Bronchial epithelial cell (primary cell): ENCODE results near the gene RNF145. TPM values are rescaled to one million over a fixed set of nuclear protein-coding genes. Genes with fewer than 3 reads are reported as not detected.

Experiments used
- DNase-seq: peaks from one replicate; pipeline ENCODE4 v3.0.0-alpha.2; 2010; ENCODE audit warnings: low read depth
- FAIRE-seq: peaks from 2 replicates; lab custom pipeline; 2011; peaks lifted over from hg19 to GRCh38; lab: Jason Lieb, UNC
- H3K27me3 ChIP-seq: 2 replicates; pipeline ENCODE4 v1.5.1; 2011; ENCODE audit warnings: low read length; ENCODE audit not compliant: control insufficient read depth, insufficient read depth
- H3K36me3 ChIP-seq: 2 replicates; pipeline ENCODE4 v1.5.1; 2011; ENCODE audit warnings: low read length; ENCODE audit not compliant: control insufficient read depth, insufficient read depth
- H3K4me3 ChIP-seq: 2 replicates; pipeline ENCODE4 v1.5.1; 2011; ENCODE audit warnings: mild to moderate bottlenecking, low read depth, low read length, control low read depth
- CTCF ChIP-seq: IDR thresholded peaks from 2 replicates; pipeline ENCODE4 v1.5.1; 2011; ENCODE audit warnings: mild to moderate bottlenecking, moderate library complexity, low read length, control low read depth, inconsistent platforms; ENCODE audit not compliant: insufficient read depth, severe bottlenecking
- total RNA-seq: library from RNA; depleted of rRNA; stranded (reverse); fragments of >200 nt; gene quantifications from 2 replicates; pipeline ENCODE4 v1.2.1, GENCODE V29; 2014

RNF145 gene
- total RNA-seq, 1 donor from 2014 or later, result 84.2 TPM

- no peak for TF ChIP-seq CTCF
- Histone ChIP-seq H3K27me3 (no peaks in the 10 kb centered on the region), H3K4me3 (no peak overlapping the region), H3K36me3 (peaks cover 1% of the 10 kb centered on the region)
- FAIRE-seq, result no peak
- DNase-seq, result peak; percentile 46
Measured at GRCh38 chr5:159181651-159182050, 27.7 kb downstream of the RNF145 start.

- no peaks in the 10 kb centered on the region for H3K27me3 ChIP-seq
- H3K36me3 ChIP-seq, result peaks cover 2% of the 10 kb centered on the region
- no peak overlapping the region for H3K4me3 ChIP-seq
- no peak for FAIRE-seq
- no peak for TF ChIP-seq CTCF
- no peak for DNase-seq
Measured at GRCh38 chr5:159181152-159181551, 28.2 kb downstream of the RNF145 start.

- DNase-seq (no peak), FAIRE-seq (no peak)
- H3K27me3 ChIP-seq, result no peaks in the 10 kb centered on the region
- no peak overlapping the region for H3K4me3 ChIP-seq
- TF ChIP-seq CTCF, result no peak
- H3K36me3 ChIP-seq, result peaks cover 4% of the 10 kb centered on the region
Measured at GRCh38 chr5:159179529-159180305, 29.6 kb downstream of the RNF145 start.

GRCh38 chr5:159178978-159179377 lies 30.4 kb downstream of the RNF145 start:
- no peak for TF ChIP-seq CTCF
- Histone ChIP-seq H3K4me3 (no peak overlapping the region), H3K27me3 (no peaks in the 10 kb centered on the region), H3K36me3 (peaks cover 5% of the 10 kb centered on the region)
- FAIRE-seq, result no peak
- peak; percentile 99 for DNase-seq

GRCh38 chr5:159175547-159175946 lies 33.8 kb downstream of the RNF145 start:
- no peak overlapping the region for H3K4me3 ChIP-seq
- TF ChIP-seq CTCF, result no peak
- no peaks in the 10 kb centered on the region for H3K27me3 ChIP-seq
- DNase-seq (no peak), FAIRE-seq (no peak)
- H3K36me3 ChIP-seq, result peaks cover 5% of the 10 kb centered on the region
